Peyer's patch (tissue), 4 donors: ENCODE measurements around the gene IGF2R. TPM values are rescaled to one million over a fixed set of nuclear protein-coding genes. Genes with fewer than 3 reads are reported as not detected.

Source experiments
- DNase-seq, 3 donors: peaks; one replicate each; pipeline ENCODE4 v3.0.0-alpha.2; 2017 to 2019
- H3K27ac ChIP-seq, 4 donors: fragments of 200-600 bp; sonication (generic); one replicate each; pipeline ENCODE4 v1.5.1; 2016 to 2019
- H3K27me3 ChIP-seq, 2 donors: fragments of 200-600 bp; sonication (generic); one replicate each; pipeline ENCODE4 v1.5.1; 2019
- H3K36me3 ChIP-seq, 3 donors: fragments of 200-600 bp; sonication (generic); one replicate each; pipeline ENCODE4 v1.5.1; 2016 to 2019
- H3K4me1 ChIP-seq, 4 donors: fragments of 200-600 bp; sonication (generic); one replicate each; pipeline ENCODE4 v1.5.1; 2016 to 2019
- H3K4me3 ChIP-seq, 4 donors: fragments of 200-600 bp; sonication (generic); 1 replicate in 3 of 4; 2 replicates in 1 of 4; pipeline ENCODE4 v1.5.1; 2016 to 2019; ENCODE audit warnings: mild to moderate bottlenecking in 1 of 4
- H3K9me3 ChIP-seq, 4 donors: fragments of 200-600 bp; sonication (generic); one replicate each; pipeline ENCODE4 v1.5.1; 2016 to 2019; ENCODE audit warnings: mild to moderate bottlenecking in 1 of 4
- POLR2A ChIP-seq, 2 donors: fragments of 450-650 bp; IDR thresholded peaks; one replicate each; pipeline ENCODE4 v1.5.1; 2017; ENCODE audit warnings: antibody characterized with exemption in 2 of 2, mild to moderate bottlenecking in 2 of 2, moderate library complexity in 2 of 2
- total RNA-seq, 4 donors: library from RNA; depleted of rRNA; stranded (reverse); fragments of >200 nt; gene quantifications; one replicate each; pipeline ENCODE4 v1.1.0, GENCODE V29; 2016
- TF ChIP-seq, protein P1 (sequence below), 6 experiments: fragments of 450-650 bp in 4 of 6; fragments of 200-600 bp in 2 of 6; sonication (generic) in 1 of 6; IDR thresholded peaks; one replicate each; pipeline ENCODE4 v1.5.1; 2017 to 2019; ENCODE audit warnings: antibody characterized with exemption in 6 of 6, mild to moderate bottlenecking in 3 of 6, moderate library complexity in 1 of 6

Gene IGF2R
- total RNA-seq, 4 donors from 2014 or later = 48.7 to 86.5 (median 82.3) TPM

DNA sequence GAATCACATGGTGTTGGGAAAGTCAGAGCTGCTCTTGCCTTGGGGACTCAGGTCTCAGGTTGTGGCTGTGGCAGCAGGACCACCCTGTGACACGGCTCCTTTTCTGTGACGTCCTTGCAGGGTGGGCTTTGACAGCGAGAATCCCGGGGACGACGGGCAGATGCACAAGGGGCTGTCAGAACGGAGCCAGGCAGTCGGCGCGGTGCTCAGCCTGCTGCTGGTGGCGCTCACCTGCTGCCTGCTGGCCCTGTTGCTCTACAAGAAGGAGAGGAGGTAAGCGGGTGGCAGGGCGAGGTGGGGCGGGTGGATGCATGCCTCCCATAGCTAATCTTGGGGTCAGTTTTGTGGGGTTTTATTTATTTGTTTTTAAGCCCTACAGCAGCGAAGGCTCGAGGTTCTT, 133.5 kb downstream of the IGF2R start:
- peak in 1 of 3 donors; percentile 39 for DNase-seq
- H3K27me3 ChIP-seq = no peaks in the 10 kb centered on the region
- H3K27ac ChIP-seq = no peak overlapping the region
- H3K36me3 ChIP-seq = peaks cover 0 to 79% (median 0%) of the 10 kb centered on the region in 3 donors
- H3K4me3 ChIP-seq = no peak overlapping the region
- H3K4me1 ChIP-seq = peaks cover 0 to 9% (median 0%) of the 10 kb centered on the region in 4 donors
- H3K9me3 ChIP-seq = no peaks in the 10 kb centered on the region
- TF ChIP-seq, protein P1, sequence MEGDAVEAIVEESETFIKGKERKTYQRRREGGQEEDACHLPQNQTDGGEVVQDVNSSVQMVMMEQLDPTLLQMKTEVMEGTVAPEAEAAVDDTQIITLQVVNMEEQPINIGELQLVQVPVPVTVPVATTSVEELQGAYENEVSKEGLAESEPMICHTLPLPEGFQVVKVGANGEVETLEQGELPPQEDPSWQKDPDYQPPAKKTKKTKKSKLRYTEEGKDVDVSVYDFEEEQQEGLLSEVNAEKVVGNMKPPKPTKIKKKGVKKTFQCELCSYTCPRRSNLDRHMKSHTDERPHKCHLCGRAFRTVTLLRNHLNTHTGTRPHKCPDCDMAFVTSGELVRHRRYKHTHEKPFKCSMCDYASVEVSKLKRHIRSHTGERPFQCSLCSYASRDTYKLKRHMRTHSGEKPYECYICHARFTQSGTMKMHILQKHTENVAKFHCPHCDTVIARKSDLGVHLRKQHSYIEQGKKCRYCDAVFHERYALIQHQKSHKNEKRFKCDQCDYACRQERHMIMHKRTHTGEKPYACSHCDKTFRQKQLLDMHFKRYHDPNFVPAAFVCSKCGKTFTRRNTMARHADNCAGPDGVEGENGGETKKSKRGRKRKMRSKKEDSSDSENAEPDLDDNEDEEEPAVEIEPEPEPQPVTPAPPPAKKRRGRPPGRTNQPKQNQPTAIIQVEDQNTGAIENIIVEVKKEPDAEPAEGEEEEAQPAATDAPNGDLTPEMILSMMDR (IDR thresholded peaks at IDR 0.05) = no peak
- no peak for TF ChIP-seq POLR2A (IDR thresholded peaks at IDR 0.05)

- Histone ChIP-seq H3K27me3 (no peaks in the 10 kb centered on the region), H3K36me3 (peaks cover 0 to 74% (median 0%) of the 10 kb centered on the region in 3 donors), H3K4me3 (no peak overlapping the region), H3K4me1 (peaks cover 0 to 9% (median 0%) of the 10 kb centered on the region in 4 donors), H3K27ac (no peak overlapping the region), H3K9me3 (no peaks in the 10 kb centered on the region)
- DNase-seq = peak in 1 of 3 donors; percentile 44
- TF ChIP-seq, protein P1 (IDR thresholded peaks at IDR 0.05) = peak in 4 of 6 experiments; percentile 32 to 52 (median 36)
- TF ChIP-seq POLR2A (IDR thresholded peaks at IDR 0.05) = no peak
These were observed 134.3 kb downstream of the IGF2R start for GRCh38 chr6:160102956-160103824.

GRCh38 chr6:160103825-160104100, 134.9 kb downstream of the IGF2R start:
- Histone ChIP-seq H3K9me3 (no peaks in the 10 kb centered on the region), H3K4me1 (peaks cover 0 to 9% (median 0%) of the 10 kb centered on the region in 4 donors), H3K4me3 (no peak overlapping the region), H3K27ac (no peak overlapping the region), H3K27me3 (no peaks in the 10 kb centered on the region), H3K36me3 (peaks cover 0 to 68% (median 0%) of the 10 kb centered on the region in 3 donors)
- TF ChIP-seq POLR2A (IDR thresholded peaks at IDR 0.05) = no peak
- TF ChIP-seq, protein P1 (IDR thresholded peaks at IDR 0.05) = no peak
- no peak for DNase-seq

- H3K27ac ChIP-seq = no peak overlapping the region
- H3K4me3 ChIP-seq = no peak overlapping the region
- no peaks in the 10 kb centered on the region for H3K9me3 ChIP-seq
- TF ChIP-seq POLR2A (IDR thresholded peaks at IDR 0.05) = no peak
- TF ChIP-seq, protein P1 (IDR thresholded peaks at IDR 0.05) = no peak
- no peaks in the 10 kb centered on the region for H3K27me3 ChIP-seq
- peaks cover 0 to 60% (median 0%) of the 10 kb centered on the region in 3 donors for H3K36me3 ChIP-seq
- H3K4me1 ChIP-seq = peaks cover 0 to 4% (median 0%) of the 10 kb centered on the region in 4 donors
- DNase-seq = no peak
These were observed 136.1 kb downstream of the IGF2R start for GRCh38 chr6:160104821-160105517.

DNA sequence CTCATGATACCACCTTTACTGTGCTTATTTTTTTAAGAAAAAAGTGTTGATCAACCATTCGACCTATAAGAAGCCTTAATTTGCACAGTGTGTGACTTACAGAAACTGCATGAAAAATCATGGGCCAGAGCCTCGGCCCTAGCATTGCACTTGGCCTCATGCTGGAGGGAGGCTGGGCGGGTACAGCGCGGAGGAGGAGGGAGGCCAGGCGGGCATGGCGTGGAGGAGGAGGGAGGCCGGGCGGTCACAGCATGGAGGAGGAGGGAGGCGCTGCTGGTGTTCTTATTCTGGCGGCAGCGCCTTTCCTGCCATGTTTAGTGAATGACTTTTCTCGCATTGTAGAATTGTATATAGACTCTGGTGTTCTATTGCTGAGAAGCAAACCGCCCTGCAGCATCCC, 137.1 kb downstream of the IGF2R start:
- TF ChIP-seq POLR2A (IDR thresholded peaks at IDR 0.05) = no peak
- TF ChIP-seq, protein P1 (IDR thresholded peaks at IDR 0.05) = no peak
- Histone ChIP-seq H3K36me3 (peaks cover 0 to 60% (median 0%) of the 10 kb centered on the region in 3 donors), H3K27ac (no peak overlapping the region), H3K27me3 (no peaks in the 10 kb centered on the region), H3K4me1 (no peaks in the 10 kb centered on the region), H3K4me3 (no peak overlapping the region), H3K9me3 (no peaks in the 10 kb centered on the region)
- no peak for DNase-seq
